Measurements from ENCODE around the gene REXO1.

DNA sequence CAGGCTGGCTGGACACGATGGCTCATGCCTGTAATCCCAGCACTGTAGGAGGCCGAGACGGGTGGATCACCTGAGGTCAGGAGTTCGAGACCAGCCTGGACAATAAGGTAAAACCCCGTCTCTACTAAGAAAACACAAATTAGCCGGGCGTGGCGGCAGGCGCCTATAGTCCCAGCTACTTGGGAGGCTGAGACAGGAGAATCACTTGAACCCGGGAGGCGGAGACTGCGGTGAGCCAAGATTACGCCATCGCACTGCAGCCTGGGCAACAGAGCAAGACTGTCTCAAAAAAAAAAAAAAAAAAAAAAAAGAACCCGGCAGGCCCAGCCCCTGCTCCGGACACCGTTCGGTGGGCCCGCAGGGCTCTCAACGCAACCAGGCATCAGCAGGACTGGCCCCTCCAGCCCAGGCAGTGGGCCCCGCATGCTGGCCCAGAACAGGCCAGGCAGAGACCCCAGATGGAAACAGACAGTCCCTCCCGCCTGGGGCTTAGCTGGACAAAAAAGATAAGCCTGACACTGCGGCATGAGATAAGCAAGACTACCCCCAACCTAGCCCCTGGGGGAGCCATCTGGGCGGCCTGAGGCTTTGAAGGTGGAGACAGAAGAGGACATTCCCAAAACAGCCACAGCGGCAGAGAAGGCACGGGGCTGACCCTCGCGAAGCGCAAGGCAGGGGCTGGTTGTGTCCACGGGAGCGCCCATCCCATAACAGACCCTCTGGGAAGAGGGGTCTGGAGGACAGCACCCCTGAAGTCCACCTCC lies 11.6 kb downstream of the REXO1 start:
- TF ChIP-seq, protein P1, sequence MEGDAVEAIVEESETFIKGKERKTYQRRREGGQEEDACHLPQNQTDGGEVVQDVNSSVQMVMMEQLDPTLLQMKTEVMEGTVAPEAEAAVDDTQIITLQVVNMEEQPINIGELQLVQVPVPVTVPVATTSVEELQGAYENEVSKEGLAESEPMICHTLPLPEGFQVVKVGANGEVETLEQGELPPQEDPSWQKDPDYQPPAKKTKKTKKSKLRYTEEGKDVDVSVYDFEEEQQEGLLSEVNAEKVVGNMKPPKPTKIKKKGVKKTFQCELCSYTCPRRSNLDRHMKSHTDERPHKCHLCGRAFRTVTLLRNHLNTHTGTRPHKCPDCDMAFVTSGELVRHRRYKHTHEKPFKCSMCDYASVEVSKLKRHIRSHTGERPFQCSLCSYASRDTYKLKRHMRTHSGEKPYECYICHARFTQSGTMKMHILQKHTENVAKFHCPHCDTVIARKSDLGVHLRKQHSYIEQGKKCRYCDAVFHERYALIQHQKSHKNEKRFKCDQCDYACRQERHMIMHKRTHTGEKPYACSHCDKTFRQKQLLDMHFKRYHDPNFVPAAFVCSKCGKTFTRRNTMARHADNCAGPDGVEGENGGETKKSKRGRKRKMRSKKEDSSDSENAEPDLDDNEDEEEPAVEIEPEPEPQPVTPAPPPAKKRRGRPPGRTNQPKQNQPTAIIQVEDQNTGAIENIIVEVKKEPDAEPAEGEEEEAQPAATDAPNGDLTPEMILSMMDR (IDR thresholded peaks at IDR 0.05; ENCODE audit: extremely low read depth in 1 of 2, insufficient read depth in 1 of 2, low read depth in 1 of 2, low read length in 2 of 2): no peak
- TF ChIP-seq POLR2A (IDR thresholded peaks at IDR 0.05; ENCODE audit: low read depth, low read length) (no peak), POLR2AphosphoS5 (IDR thresholded peaks at IDR 0.05; ENCODE audit: insufficient read depth, low read depth, low read length) (no peak), EZH2 (IDR thresholded peaks at IDR 0.05; ENCODE audit: borderline replicate concordance, low read depth, low read length, severe bottlenecking) (no peak), JUN (IDR thresholded peaks at IDR 0.05; ENCODE audit: borderline replicate concordance, insufficient read depth, insufficient read length, low read depth) (no peak)
- TF ChIP-seq, protein P2, sequence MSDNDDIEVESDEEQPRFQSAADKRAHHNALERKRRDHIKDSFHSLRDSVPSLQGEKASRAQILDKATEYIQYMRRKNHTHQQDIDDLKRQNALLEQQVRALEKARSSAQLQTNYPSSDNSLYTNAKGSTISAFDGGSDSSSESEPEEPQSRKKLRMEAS (IDR thresholded peaks at IDR 0.05; ENCODE audit: insufficient read depth, insufficient read length): no peak

Data from endothelial cell of umbilical vein (primary cell).